ENCODE data around the gene CMTM4.

- TF ChIP-seq CTCF (conservative IDR thresholded peaks at IDR 0.05) = no peak
- TF ChIP-seq ZFX (IDR thresholded peaks at IDR 0.05) = no peak
Observed at GRCh38 chr16:66640724-66641314, 55.7 kb downstream of the CMTM4 start.
